ENCODE data around the gene CNTN4.

CNTN4 gene

GRCh38 chr3:3101660-3102458 is 1003.2 kb downstream of the CNTN4 start:
- H3K4me3 ChIP-seq (ENCODE audit: low read length): no peak overlapping the region
- DNase-seq (ENCODE audit: low read depth): no peak

GRCh38 chr3:3102751-3103150 is 1004.1 kb downstream of the CNTN4 start:
- no peak for DNase-seq (ENCODE audit: low read depth)

More at GRCh38 chr3:3101660-3102458, 1003.2 kb downstream of the CNTN4 start:
- TF ChIP-seq CTCF (IDR thresholded peaks at IDR 0.05; ENCODE audit: insufficient read depth, low read depth, low read length, missing control alignments): no peak

GRCh38 chr3:3105246-3105645 is 1006.6 kb downstream of the CNTN4 start:
- H3K4me3 ChIP-seq (ENCODE audit: low read length): no peak overlapping the region
- DNase-seq (ENCODE audit: low read depth): no peak
- no peak for TF ChIP-seq CTCF (IDR thresholded peaks at IDR 0.05; ENCODE audit: insufficient read depth, low read depth, low read length, missing control alignments)

More at GRCh38 chr3:3102751-3103150, 1004.1 kb downstream of the CNTN4 start:
- H3K4me3 ChIP-seq (ENCODE audit: low read length): no peak overlapping the region
- no peak for TF ChIP-seq CTCF (IDR thresholded peaks at IDR 0.05; ENCODE audit: insufficient read depth, low read depth, low read length, missing control alignments)

- no peak for DNase-seq (ENCODE audit: low read depth)
- TF ChIP-seq CTCF (IDR thresholded peaks at IDR 0.05; ENCODE audit: insufficient read depth, low read depth, low read length, missing control alignments): no peak
- H3K4me3 ChIP-seq (ENCODE audit: low read length): no peak overlapping the region
Measured at GRCh38 chr3:3105815-3106214, 1007.1 kb downstream of the CNTN4 start.

- DNase-seq (ENCODE audit: low read depth): no peak
- H3K4me3 ChIP-seq (ENCODE audit: low read length): no peak overlapping the region
- TF ChIP-seq CTCF (IDR thresholded peaks at IDR 0.05; ENCODE audit: insufficient read depth, low read depth, low read length, missing control alignments): no peak
Measured at GRCh38 chr3:3107181-3107580, 1008.5 kb downstream of the CNTN4 start.

Data from epithelial cell of esophagus (primary cell).